G401.6 (cell line): ENCODE results near the gene CAMTA2.

Experiments used
- FAIRE-seq: peaks from 2 replicates; lab custom pipeline; 2012; peaks lifted over from hg19 to GRCh38; lab: Jason Lieb, UNC

Gene CAMTA2

DNA sequence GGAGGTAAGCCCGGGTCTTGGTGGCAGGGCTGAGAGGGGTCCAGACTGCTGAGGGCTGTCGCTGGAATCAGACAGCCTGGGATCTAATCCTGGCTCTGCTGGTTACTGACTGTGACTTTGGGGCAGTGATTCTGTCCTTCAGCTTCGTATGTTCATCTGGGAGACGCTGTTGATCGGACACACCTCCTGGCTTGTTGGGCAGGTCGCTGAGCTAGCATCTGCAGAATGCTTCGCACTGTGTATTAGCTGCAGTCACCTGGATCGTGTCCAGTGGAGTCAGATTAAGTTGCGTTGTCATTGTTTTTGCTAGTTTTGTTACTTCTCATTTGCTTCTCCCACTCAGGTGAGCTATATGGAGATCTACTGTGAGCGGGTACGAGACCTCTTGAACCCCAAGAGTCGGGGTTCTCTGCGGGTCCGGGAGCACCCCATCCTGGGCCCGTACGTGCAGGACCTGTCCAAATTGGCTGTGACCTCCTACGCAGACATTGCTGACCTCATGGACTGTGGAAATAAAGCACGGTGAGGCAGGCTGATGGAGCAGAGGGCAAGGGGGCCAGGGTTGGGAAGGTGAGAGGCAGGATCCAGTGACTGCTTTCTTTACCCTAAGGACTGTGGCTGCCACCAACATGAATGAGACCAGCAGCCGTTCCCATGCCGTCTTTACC lies 14.8 kb upstream of the CAMTA2 start:
- no peak for FAIRE-seq

DNA sequence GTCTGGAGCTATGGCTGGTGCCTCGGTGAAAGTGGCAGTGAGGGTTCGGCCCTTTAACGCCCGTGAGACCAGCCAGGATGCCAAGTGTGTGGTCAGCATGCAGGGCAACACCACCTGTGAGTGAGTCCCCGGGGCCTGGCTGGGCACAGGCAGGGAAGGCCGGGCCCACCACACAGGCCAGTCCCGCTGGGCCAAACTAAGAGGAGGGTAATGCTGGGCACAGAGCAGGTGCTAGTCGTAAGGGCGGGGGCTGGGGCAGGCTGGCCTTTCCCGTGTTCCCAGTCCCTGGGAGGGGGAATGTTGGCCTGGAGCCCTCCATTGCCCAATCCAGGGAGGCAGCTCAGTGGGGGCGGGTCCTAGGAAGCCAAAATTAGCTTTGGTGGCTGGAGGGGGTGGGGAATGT lies 12.8 kb upstream of the CAMTA2 start:
- FAIRE-seq, result no peak

DNA sequence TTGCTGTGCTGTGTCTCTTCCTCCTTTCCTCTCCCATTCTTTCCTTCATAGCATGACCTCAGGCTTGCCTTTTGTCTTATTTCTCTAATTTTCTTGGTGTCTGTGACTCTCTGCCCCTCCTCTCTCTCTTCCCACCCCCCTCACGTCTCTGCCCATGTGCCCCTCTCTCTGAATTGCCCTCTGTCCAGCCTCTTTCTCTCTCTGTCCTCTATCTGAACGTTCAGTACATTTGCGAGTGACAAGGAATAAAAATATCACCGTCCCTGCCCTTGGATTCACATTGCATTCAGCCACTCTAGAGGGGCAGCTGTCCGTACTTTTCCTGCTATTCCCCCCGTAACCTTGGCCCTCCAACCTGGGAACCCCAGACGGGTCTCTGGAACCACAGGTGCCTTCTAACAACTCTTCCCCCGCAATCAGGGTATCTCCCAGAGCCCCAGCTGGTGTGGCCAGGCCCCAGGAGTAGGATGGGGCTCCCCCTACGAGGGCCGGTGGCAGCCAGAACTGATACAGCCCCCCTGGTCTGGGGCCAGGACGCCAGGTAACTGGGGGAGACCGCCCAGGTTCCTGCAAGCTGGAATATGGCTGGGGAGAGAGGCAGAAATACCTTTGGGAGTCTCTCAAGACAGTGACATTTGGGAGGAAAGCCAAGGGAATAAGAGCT lies 12.1 kb upstream of the CAMTA2 start:
- no peak for FAIRE-seq

DNA sequence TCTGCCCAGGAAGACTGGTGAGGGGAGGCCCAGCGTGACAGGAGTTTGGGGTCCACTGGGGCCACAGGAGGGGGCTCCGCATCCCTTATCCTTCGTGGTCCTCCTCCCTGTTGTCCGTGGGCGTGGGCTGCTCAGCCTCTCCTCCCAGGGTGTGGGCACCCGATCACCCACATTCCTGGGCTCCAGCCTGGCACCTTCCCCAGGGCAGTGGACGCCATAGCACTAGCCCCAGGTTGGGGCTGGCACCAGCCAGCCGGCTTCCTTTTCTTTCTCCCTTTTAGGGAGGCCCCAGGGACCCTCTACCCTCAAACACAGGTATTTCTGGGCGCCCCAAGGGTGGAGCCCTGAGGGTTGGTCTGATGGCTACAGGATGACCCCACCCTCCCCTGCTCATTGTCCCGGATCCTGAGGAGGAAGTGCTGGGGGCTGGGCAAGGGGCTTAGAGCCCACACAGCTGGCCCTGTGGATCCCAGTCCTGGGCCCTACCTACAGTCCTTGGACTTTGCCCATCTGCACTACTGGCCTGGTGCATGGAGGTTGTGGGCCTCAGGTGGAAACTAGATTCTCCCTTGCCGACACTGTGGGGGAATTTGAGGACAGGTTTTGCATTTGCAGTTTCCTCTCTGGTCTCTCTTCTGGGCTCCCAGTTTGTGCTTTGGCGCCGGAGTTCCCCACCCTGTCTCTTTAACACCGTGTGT lies 11.4 kb upstream of the CAMTA2 start:
- FAIRE-seq, result no peak

DNA sequence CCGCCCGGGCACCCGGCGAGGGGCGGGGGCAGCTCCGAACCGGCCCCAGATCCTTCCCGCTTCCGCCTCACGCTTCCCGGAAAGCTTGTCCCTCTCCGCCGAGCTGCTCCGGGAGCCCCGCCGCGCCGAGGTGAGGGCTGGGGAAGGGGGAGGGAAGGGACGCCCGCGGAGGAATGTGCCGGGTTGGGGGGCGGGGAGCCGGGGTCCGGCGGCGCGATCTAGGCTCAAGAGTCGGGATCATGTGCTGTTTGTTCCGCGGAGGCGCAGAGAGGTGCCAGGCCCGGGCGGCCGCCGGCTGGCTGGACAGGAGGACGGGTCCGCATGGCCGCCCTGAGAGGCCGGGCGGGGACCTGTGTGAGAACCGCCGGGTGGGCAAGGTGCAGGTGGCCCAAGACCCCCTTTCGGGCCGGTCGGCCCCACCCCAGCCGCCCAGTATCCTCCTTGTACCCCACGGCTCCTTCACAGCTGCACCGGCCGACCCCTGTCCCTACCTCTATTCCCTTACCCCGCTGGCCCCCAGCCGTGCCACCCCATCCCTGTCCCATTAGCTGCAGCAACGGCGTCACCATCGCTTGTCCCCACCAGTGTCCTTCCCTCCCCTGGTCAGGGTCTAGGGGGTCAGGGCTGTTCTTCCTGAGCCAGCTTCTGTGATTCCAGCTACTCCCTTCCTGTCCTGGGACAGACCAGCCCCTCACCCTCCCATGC lies 10.7 kb upstream of the CAMTA2 start:
- no peak for FAIRE-seq

DNA sequence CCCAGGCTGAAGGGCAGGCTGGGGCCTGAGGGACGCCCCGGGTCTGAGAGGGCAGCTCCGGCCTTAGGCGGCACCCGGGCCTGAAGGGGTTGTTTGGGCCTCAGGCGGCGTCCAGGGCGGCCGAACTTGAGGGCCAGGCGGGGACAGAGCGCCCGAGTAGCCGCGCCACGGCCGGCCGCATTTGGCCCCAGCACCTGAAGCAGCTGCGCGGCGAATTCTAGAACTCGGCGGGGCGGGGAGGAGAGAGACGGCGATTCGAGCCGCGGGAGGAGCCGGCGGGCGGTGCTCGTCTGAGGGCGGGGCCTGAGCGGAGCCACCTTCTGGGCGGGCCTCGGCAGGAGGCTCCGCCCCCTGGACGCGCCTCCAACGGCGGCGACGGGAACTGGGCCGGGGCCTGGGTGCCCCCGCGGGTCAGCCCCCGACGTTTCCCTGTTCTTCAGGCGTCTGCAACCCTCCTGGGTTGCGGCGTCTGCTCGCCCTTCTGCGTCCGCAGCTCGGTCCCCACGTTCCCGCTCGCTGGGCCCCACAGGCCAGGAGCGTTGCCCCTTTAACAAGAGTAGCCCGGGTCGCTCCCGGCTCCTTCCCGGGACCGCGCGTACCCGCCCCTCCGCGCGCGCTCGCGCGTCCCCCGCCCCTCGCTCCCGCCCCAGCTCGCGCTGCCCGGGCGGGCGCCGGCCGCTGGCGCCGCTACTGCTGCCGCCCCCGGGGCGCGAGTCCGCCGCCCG lies 10.0 kb upstream of the CAMTA2 start, which contains the start of the genes INCA1 and KIF1C:
INCA1 (minus strand) TSS at position 221 of the 725 bp plus-strand sequence. CDS start 3,085 bp downstream, outside the sequence.
KIF1C (plus strand) TSS at position 649 of the 725 bp plus-strand sequence. CDS start 2,297 bp downstream, outside the sequence.
- FAIRE-seq, result peak; percentile 56

DNA sequence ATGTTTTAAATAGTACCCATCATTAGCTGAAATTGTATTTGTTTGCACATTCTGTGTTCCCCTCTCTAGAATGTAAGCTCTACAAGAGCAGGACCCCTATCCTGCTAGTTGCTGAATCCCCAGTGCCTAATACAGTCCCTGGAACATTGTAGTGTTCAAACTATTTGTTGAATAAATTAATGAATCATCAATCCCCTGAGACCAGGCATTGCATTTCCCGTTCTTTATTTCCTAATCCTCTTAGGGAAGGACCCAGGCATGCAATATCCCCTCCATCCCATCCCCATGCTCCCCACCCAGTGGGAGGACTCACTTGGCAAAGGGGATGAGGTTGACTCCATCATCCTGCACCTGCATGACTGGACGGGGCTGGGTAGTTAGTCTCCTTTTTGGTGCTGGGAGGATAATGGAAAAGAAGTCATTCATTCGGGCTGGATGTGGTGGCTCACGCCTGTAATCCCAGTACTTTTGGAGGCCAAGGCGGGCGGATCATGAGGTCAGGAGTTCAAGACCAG lies 6.7 kb upstream of the CAMTA2 start:
- FAIRE-seq, result no peak

DNA sequence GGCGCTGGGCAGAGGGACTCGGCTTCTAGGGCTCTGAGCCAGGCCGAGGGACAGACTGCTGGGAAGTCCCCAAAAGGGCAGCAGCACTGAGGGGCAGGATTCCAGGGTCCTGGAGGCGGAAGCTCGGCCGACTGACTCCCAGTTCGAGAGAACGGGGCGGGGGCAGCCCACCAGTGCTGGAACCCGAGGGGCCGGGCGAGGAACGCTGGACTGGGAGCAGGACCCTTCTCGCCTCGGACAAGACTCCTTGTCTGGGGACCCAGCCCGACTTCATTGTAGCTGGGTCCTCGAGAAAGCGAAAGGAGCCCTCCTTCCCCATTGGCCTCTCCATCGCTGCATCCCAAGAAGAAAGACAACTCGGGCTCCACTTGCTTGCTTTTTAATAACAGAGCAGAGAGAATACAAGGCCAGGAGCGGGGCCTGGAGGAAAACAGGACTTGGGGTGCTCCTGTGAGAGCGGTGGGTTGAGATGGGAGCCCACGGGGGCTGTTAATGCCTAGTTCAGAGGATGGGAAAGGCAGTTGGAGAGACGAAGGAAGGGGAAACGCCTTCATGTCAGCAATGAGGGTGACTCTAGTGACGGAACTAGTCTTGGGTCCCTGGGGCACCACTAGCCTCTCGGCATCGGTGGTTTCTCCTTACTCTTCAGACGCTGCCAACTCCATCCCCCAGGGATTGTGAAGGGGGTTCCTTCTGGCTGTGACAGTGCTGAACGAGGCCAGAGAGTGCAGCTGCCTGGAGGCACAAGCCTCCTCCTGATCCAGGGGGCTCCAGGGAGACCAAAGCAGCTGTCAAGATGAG lies 492 bp upstream of the CAMTA2 start:
- no peak for FAIRE-seq

DNA sequence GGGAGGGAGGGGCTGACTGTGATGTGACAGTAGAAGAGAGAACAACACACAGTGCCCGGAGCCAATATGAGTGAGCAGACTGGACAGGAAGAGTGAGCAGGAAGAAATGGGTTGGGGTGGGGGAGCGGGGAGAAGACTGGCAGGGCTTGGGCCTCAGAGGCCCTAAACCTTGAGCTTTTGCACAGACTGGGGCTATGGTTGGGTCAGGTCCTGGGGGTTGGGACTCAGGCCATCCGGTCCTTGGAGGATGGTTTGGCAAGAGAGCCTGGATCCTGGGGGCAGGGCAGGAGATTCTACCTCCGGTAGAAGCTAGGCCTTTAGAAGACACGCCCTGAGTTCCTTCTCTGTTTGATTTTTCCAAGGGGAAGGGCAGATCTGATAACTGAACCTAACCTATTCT lies 1.1 kb downstream of the CAMTA2 start:
- no peak for FAIRE-seq

- no peak for FAIRE-seq
Measured at GRCh38 chr17:4982305-4982704, 5.2 kb downstream of the CAMTA2 start.

- FAIRE-seq, result peak; percentile 78
Measured at GRCh38 chr17:4980644-4981216, 6.7 kb downstream of the CAMTA2 start.

DNA sequence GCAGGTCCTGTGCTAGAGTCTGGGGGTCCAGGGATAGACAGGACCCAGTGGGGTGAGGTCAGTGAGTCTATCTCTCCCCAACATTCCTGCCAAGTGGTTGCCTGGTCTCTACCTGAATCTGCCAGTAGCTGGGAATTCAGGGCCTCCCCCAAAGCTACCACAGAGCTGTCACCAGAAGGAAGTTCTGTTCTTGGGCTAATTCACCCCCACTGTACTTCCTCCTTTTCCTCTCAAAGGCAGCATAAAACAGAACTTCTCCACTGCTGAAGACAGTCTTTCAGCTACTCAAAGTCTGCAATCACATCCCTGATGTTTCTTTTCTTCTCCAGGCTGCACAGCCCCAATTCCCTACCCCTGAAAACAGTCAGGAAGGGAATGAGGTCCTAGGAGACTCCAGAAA lies 8.7 kb downstream of the CAMTA2 start:
- no peak for FAIRE-seq

DNA sequence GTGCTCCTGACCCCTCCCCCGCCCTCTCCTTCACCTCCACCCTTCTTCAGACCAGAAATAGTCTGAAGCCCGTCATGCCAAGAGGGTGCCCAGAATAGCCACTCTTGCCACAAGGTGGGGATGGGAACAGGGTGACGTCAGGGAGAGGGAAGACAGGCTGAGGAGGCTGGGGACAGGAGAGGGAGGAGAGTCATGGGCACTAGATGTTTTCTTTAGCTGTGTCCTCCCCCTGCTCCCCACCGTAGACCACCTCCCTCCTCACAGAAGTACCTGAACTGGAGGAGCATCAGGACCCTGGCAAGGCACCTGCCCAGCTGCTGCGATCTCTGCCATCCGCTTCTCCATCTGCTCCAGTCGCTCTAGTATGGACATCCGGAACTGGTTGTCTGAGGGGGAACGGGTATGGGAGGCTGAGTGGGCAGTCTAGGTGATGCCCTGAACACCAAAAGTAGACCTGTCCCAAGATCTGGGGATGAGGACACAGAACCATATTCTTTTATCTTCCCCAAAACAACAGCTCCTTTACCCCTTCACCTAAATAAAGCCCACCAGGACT lies 13.3 kb downstream of the CAMTA2 start:
- no peak for FAIRE-seq

DNA sequence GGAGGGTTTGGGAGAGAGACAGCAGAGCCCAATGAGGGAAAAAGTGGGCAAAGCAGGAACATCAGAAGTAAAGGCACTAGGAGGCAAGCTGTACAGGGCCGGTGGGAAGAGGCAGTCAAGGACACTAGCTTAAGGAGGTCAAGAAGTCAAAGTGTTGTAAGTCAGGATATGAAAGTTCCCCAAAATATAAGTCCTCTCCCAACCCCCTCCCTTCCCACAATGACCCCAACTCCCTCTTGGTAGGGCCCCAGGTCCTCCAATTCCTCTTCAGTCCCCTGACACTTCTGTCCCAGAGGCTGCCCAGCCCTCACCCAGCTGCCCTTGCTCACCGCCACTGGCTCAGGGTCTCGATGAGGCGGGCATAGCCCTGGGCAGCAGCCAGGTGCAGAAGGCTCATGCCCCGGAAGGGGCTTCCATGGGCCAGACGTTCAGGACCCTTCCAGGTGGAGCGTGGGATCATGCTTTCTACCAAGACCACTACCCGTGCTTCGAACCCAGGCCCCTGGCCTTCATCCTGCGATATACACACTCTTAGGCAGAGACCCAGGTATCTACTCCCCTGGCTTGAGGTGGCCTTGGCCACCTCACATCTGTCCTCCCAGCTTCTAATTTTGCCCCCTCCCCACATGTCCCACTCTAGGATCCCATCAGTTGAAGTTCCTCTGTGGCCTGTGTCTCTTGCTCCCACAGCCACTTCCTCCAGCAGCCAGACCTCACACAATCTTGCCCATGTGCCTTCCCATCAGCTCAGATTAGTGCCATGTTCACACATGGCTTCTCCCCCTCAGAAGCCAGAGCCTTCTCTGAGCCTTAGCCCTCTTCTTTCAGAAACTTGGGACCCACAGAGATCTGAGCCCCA lies 14.0 kb downstream of the CAMTA2 start:
- no peak for FAIRE-seq

GRCh38 chr17:4972752-4973151 lies 14.7 kb downstream of the CAMTA2 start:
- no peak for FAIRE-seq

DNA sequence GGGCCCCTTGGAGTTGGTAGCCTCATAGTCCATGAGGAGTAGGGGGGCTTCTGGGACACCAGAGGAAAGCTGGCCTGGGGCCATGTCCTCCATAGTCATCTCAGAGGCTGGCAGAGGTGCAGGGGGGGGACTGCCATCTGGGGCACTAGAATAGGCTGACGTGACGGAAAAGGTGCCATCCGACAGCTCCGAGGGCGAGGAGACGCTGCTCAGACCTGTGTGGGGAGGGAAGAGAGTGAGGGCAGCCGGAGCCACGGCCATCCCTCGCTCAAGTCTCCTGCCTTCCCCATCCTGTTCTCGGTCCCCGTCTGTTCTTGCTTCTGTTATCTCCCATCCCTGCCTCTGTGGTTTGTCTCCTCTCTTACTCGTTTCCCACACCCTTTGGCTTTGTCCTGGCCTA lies 15.2 kb downstream of the CAMTA2 start:
- FAIRE-seq, result no peak

DNA sequence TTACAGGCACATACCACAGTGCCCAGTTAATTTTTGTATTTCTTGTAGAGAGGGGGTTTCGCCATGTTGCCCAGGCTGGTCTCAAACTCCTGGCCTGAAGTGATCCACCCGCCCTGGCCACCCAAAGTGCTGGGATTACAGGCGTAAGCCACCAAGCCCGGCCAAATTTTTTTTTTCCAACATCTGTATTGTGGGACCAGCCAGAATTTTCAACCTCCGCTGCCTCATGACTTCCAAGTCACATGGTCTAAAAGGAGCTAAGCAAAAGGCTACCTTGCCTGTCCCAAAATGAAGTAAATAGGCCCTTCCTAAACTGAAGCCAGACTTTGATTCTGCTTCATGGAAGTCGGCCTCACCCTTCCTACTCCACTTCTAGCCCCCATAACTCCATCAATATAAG lies 15.6 kb downstream of the CAMTA2 start:
- no peak for FAIRE-seq

DNA sequence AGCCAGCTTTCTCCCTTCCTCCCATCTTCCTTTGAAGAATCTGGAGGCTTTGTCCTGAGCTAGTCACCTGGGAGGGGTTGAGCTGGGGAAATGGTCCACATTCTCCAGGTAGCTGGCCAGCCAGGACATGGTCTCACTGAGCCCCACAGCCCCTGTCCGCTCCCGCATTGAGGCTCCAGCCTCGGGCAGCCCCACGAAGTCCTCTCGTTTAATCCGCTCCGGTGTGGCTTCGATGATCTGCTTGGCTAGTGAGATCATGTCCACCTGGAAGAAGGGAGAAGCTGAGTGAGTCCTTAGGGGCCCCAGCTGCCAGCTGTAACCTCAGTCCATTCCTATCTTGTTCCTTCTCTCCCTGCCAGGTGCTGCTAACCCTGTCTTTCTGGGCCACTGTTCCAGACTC lies 17.2 kb downstream of the CAMTA2 start:
- FAIRE-seq, result no peak

DNA sequence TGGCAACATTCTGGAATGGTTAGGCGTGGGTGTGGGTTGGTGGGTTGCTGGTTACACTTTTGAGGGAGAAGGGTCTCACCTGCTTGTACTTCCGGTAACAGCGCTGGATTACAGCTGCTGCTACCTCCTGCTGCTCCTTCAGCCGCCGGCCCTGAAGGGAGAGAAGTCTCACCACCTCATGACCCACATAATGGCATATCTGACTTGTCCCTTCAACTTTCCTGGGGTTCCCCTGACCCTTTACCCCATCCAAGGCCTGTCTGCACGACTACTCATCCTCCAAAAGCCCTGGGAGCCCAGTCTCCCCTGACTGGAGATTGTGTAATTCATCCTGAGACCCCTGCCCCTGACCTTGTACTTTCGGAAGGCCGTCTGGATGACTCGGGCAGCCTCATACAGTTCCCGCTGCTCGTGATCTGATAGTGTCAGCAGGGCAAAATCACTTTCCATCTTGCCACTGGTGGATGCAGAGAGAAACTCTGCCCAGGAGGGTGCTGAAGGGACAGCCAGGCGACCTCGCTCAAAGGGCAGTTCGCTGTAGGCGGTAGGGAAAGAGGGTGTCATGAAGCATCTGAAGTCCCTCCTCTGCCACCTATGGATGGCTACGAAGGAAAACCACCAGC lies 17.8 kb downstream of the CAMTA2 start:
- no peak for FAIRE-seq
